ENCODE measurements around the gene TSHZ2.
A peak's percentile ranks its signal among the peaks of the same experiment; 100 is the strongest.
"Not testable (repeated sequence)": the region's sequence is repeated elsewhere in the genome, so short reads cannot be mapped to it uniquely, and the experiment has no call there.

Gene TSHZ2

GRCh38 chr20:52965380-52965779 lies 6.8 kb upstream of the TSHZ2 start:
- DNase-seq = peak; percentile 64

DNA sequence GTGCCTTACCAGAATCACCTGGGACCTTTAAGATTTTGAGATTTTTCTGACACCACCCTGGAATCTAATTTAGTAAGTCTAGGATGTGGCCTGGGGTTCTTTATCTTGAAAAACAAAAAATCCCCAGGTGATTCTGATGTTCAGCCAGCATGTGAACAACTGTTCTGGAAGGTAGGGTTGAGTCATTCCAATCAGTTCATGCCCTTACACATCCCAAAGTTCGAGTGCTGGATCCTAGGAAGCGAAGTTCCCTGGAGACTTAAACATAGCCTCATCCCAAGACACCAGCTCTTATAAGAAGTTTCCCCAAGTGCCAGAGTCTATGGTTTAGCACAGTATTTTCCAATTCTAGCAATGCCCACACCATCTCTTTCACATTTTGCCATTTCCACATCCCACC lies 6.3 kb upstream of the TSHZ2 start:
- no peak for DNase-seq

DNA sequence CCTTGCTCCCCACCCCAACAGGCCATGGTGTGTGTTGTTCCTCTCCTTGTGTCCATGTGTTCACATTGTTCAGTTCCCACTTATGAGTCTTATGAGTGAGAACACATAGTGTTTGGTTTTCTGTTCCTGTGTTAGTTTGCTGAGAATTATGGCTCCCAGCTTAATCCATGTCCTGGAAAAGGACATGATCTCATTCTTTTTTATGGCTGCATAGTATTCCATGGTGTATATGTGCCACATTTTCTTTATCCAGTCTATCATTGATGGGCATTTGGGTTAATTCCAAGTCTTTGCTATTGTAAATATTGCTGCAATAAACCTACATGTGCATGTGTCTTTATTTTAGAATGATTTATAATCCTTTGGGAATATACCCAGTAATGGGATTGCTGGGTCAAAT lies 5.6 kb upstream of the TSHZ2 start:
- not testable (repeated sequence) for DNase-seq

DNA sequence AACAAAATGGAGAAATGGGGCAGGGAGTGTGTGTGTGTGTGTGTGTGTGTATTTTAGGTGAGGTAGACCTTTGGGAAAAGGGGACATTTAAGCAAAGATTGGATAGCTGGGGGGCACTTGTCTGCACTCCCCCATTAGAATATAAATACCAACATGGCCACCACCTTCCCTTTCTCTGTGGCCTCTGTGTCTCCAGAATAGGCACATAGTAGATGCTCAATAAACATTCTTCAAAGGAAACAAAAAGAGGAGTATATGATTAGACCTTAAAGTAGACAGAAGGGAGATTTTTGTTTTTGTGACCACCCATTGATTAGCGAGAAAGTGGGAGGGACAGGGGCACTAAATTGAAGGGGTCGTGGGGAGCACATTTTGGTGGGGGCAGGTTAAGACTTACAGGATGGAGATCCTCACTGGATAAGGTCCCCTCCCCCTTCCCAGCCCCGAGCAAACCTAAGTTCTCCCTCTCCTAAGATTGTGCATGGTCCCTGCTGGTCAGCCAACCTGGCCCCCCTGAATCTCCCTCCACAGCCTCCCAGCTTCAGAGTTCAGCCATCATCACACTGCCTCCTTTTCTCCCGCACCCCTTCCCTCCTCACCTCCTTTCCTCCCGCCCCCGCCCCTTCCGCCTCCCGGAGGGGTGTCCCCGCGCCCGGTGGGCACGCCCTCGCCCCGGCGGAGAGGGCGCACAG lies 514 bp upstream of the TSHZ2 start:
- no peak for DNase-seq

- no peak for DNase-seq
These were observed 1.0 kb downstream of the TSHZ2 start for GRCh38 chr20:52972965-52973819.

DNA sequence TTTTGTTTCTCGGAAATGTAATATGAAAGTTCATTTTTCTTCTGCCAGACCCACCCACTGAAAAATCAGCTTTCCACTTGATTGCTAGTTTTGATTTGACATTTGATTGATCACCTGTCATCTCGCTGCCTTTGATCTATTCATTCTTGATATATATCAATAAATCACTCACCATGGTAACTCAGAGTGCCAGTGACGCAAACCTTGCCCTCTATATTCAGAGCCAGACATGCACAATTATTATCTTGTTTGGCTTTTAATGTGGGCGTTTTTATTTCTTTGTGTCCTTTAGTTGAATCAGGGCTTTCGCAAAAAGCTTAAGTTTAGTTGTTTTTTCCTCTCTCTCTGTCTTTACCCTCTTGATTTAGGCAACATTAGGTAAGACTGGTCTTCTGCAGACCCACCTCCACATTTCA lies 2.0 kb downstream of the TSHZ2 start:
- DNase-seq = no peak

DNA sequence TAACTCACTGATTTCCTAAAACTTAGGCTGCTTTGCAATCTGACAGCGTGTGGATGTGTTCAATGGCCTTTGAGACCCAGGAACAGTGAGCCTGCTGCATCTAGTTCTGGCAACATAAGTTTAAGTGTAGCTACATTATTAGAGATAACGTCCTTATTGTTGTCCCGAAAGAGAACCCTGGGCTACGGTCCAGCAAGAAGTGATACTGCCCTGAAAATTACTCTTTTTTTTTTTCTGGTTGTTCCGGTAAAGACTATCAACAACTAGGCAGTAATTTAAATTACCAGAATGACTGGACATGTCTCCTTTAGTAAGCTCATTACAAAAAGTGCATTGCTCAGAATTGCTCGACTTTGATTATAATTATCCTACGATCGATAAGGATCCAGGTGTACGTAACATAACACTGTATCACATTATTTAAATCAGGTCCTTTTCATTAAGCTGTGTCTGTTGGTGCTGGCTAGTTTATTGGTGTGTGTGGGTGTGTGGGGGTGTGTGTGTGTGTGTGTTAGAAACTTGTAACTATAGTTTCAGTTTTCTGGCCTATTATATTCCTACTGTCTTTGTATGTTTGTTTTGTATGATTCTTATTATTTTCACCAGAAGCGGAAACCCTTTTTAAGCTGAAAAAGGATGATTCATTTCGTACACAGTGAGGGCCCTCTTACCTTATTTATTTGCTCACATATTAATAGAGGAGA lies 3.0 kb downstream of the TSHZ2 start:
- no peak for DNase-seq

- no peak for DNase-seq
These were observed 3.8 kb downstream of the TSHZ2 start for GRCh38 chr20:52975803-52976531.

- DNase-seq = no peak
These were observed 6.7 kb downstream of the TSHZ2 start for GRCh38 chr20:52978851-52979250.

DNA sequence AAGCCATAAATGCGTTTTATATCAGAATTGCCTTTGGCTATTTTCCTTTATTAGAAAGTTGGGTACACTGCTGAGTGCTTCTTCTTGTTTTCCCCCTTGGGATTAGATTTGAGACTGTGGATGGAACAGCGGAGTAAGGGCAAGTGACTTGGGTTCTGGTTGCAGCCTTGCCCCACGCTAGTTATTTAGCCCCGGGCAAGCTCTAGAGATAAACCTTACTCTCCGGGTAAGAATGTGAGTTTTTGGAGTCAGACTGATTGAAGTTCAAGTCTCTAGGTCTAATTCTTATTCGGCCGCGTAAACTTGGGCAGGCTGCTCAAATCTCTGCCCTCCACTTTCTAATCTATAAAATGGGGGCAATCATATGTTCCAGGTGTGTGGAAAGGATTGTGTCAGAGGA lies 8.9 kb downstream of the TSHZ2 start:
- no peak for DNase-seq

DNA sequence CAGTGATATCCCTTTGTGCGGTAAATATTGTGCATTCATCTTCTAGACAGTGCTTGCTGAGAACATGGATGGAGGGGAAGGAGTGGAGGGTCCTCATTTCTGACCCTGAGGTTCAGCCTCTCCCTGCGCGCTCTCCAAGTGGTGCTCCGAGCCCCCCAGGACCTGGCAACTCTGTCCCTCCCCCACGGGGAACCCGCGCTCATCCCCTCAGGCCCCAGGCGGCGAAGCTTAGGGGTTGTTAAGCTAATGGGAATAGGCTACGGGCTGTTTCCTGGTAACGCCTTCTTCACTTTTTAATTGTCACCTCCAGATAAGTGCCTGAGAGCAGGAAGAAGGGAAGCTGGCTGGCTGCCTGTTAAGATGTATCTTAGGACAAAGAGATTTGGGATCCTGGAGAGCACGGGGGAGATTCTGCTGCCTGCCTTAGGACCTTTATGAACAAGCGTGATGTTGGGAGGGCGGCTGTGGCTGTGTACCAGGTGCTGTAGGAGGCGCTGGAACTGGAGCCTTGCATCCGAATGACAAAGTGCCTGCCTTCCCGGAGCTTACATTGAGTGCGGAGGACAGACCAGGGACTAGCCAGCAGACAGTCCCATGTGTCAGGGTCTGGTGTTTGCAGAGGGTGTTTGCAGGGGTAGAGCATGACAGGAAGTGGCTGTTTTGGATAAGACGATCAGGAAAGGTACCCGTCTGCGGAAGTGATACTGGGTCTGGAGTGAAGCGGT lies 11.7 kb downstream of the TSHZ2 start:
- DNase-seq = no peak

- DNase-seq = no peak
These were observed 12.3 kb downstream of the TSHZ2 start for GRCh38 chr20:52984451-52984810.

DNA sequence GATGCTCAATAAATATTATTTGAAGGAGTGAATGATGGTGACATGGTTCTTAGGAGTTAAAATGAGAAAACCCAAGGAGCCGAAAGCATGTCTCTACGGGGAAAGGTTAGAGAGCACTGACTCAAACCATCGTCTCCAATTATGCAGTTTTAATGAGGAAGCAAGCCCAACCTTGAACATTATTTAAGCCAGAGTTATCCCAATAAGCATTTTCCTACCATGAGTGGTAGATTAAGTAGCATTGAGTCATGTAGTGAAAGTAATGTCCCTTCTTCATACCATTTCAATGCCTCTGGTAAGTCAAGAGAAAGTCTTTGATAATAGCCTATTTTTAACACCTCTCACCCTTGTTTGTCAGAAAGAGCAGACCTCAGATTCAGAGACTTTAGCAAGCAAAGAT lies 13.5 kb downstream of the TSHZ2 start:
- DNase-seq = no peak

DNA sequence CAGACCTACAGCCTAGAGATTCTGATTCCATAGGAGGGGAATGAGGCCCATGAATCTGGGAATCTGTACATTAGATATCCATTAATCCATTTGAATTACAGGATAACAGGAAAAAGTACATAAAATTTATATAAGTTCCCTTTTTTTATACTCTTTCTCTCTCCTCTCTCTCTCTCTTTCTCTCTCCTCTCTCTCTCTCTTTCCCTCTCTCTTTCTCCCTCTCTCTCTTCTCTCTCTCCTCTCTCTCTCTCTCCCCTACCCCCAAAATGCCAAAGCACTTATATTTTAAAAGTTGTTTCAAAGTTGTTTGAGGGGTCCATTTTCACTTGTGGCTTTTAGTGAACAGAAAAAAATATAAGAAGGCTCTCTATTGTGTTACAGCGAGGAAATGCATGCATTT lies 15.1 kb downstream of the TSHZ2 start:
- no peak for DNase-seq

- DNase-seq = no peak
These were observed 19.7 kb downstream of the TSHZ2 start for GRCh38 chr20:52991830-52992229.

DNA sequence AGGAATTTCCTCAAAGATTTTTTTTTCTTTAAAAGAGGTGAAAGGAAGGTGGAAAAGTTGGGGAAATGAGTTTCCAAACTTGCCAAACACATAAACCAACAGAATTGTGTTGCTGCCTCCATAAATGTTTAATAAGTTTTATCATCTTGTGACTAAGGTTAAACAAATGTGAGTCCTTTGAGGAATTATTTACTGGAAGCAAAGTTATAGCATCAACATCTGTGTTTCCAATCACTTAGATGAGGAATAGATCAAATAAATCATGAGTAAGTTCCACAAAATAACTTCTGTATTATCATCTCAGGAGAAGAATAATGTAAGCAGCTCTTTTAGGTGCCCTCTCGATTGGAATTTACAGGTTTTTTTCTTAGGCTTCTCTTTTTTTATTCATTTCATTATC lies 20.5 kb downstream of the TSHZ2 start:
- no peak for DNase-seq

GRCh38 chr20:52993076-52993475 lies 20.9 kb downstream of the TSHZ2 start:
- no peak for DNase-seq

DNA sequence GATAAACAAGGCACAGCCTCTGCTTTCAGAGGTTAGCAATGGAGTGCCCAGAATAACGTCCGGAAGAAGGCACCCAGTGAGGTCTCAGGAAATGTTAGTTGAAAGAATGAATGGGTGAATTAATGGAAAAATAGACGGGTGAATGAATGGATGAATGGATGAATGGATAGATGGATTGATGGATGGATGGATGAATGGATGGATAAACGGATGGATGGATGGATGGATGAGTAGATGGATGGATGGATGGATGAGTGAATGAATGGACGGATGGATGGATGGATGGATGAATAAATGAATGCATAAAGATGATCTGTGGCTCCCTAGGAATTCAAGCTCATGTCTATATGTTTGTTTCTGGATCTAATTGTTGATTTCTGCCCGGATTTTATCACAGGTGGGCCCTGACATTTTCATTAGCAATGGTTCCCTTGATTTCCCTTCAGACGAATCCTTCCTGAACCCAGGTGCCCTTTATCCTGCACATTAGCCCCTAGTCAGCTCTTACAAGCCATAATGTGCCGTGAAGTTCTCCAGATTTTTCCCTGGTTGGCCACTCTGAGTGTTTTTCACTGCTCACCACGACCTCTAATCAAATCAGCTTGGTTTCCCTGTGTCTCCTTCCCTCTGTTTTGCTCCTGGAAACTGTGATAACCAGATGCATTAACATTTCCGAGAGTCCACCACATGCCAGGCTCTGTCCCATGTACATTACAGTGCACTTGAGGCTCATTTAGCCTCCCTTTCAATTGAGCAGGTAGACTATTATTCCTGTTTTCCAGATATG lies 22.2 kb downstream of the TSHZ2 start:
- no peak for DNase-seq

- no peak for DNase-seq
These were observed 24.0 kb downstream of the TSHZ2 start for GRCh38 chr20:52996130-52996529.

- no peak for DNase-seq
These were observed 24.5 kb downstream of the TSHZ2 start for GRCh38 chr20:52996658-52997057.

- no peak for DNase-seq
These were observed 26.1 kb downstream of the TSHZ2 start for GRCh38 chr20:52998268-52998667.

DNA sequence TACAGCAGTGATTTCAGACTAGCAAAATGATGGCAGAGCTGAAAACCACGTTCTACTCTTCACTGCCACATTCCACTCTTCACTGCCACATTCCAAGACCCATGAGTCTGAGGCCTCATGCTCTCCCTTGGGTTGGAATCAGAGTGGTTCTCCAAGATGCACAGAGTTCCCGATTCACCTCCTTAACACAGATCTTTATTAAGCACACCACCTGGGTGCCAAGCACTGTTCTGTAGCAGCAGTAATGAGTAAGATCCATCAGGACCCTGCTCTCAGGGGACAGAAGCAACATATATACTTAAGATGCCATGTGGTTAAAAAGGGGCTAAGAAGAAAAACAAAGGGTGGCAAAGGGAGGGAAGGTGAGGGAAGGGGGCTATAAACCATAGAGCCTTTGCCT lies 26.9 kb downstream of the TSHZ2 start:
- DNase-seq = no peak
